ENCODE measurements around the gene LAYN. TPM values are rescaled to one million over a fixed set of nuclear protein-coding genes. Genes with fewer than 3 reads are reported as not detected.

Gene LAYN
- total RNA-seq, 4 donors from 2014 or later = 12.0 to 47.1 (median 18.5) TPM

DNA sequence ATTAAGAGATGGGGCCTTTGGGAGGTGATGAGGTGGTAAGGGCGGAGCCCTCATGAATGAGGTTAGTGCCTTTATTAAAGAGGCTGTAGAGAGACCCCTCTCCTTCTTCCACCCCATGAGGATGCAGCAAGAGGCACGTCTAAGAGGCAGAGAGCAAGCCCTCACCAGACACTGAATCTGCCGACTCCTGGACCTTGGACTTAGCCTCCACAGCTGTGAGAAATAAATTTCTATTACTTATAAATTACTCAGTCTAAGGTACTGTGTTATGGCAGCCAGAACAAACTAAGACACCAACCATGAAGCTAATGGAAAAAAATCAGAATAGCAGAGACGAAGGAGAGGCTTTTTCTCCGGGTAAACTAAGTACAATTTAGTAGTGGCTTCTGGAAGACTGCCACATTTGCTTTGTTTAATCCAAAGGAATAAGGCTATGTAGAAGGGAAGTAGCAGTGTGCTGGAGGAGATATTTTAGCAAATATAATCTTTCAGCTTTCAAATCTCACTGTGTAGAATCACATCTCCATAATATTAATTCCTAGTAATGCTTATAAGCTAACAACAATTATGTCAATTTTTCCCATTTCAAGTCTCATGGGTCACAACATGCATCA is 49.5 kb downstream of the LAYN start:
- Histone ChIP-seq H3K9me3 (no peaks in the 10 kb centered on the region), H3K27ac (replicated peaks in 1 of 4) (peak overlapping the region in 1 of 4 donors; percentile 10), H3K4me1 (peaks cover 0 to 17% (median 13%) of the 10 kb centered on the region in 4 donors), H3K36me3 (no peaks in the 10 kb centered on the region), H3K27me3 (no peaks in the 10 kb centered on the region), H3K4me3 (no peak overlapping the region)
- WGBS = 62% methylated on average over 5 of the region's 5 CpGs
- no peak for DNase-seq (ENCODE audit: extremely low spot score)
- intact Hi-C loops (cut with DNase I) = loop anchor here (5.0 kb wide), 1 partner anchor 252 kb away; no protein-coding TSS in a partner anchor
- TF ChIP-seq CTCF (IDR thresholded peaks at IDR 0.05) (no peak), EP300 (IDR thresholded peaks at IDR 0.05) (no peak), POLR2A (IDR thresholded peaks at IDR 0.05; ENCODE audit: low read depth) (no peak), POLR2AphosphoS5 (IDR thresholded peaks at IDR 0.05) (no peak)

DNA sequence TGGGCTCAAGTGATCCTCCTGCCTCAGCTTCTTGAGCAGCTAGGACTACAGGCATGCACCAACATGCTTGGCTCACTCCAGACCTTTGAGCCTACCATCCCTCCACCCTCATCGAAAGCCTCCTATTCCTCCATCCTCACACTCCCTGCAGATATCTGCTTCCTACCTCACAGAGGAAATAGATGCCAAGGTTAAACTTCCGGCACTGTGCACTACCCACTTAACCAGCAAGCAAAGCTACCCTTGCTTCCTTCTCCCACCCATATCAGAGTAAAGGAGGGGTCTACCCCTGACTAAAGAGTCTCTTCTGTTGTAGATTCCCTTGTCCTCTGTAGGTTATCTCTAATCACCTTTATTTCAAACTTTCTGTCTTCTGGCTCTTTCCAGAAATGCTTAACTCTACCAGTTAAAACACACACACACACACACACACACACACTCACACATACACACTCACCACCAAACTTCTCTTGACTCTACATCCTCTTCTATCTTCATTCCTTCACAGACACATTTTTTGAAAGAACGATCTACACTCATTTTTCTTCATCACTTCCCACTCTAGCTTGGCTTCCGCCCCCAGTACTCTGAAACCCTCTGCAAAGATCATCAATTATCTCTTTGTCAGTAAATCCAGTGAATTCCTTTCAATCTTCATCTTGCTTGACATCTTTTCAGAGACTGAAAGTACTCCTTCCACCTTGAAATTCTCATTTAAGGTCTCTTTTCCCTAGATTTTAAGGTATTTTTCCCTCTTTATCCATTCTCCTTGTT is 50.9 kb downstream of the LAYN start:
- no peak overlapping the region for H3K27ac ChIP-seq (replicated peaks in 1 of 4)
- TF ChIP-seq EP300 (IDR thresholded peaks at IDR 0.05) (no peak), POLR2A (IDR thresholded peaks at IDR 0.05; ENCODE audit: low read depth) (no peak), CTCF (IDR thresholded peaks at IDR 0.05) (no peak), POLR2AphosphoS5 (IDR thresholded peaks at IDR 0.05) (no peak)
- DNase-seq (ENCODE audit: extremely low spot score) = no peak
- no peak overlapping the region for H3K4me3 ChIP-seq
- H3K36me3 ChIP-seq = no peaks in the 10 kb centered on the region
- H3K4me1 ChIP-seq = peaks cover 0 to 17% (median 13%) of the 10 kb centered on the region in 4 donors
- intact Hi-C loops (cut with DNase I) = no loop called here
- 85% methylated on average over 4 of the region's 4 CpGs for WGBS
- H3K27me3 ChIP-seq = no peaks in the 10 kb centered on the region
- H3K9me3 ChIP-seq = no peaks in the 10 kb centered on the region

DNA sequence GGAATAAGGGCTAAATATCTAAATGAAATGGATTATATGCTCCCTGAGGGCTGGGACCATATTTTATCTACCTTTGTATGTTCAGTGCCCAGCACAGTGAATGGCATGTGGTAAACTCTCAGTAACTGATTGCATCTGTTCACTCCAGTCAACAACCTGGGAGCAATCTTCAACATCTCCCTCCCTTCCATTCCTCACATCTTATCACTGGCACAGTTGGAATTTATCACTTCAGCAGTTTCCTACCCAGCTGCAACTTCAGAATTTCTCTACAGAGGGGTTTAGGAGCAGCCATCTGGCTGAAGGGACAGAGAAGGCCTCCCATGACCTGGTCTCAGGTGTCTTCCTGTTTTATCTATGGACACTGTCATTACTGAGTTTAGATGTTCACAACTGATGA is 52.0 kb downstream of the LAYN start:
- no peak overlapping the region for H3K4me3 ChIP-seq
- H3K9me3 ChIP-seq = no peaks in the 10 kb centered on the region
- no peaks in the 10 kb centered on the region for H3K36me3 ChIP-seq
- no peaks in the 10 kb centered on the region for H3K27me3 ChIP-seq
- DNase-seq (ENCODE audit: extremely low spot score) = no peak
- H3K27ac ChIP-seq (replicated peaks in 1 of 4) = no peak overlapping the region
- intact Hi-C loops (cut with DNase I) = no loop called here
- TF ChIP-seq CTCF (IDR thresholded peaks at IDR 0.05) = no peak
- TF ChIP-seq POLR2A (IDR thresholded peaks at IDR 0.05; ENCODE audit: low read depth) = no peak
- no peak for TF ChIP-seq POLR2AphosphoS5 (IDR thresholded peaks at IDR 0.05)
- TF ChIP-seq EP300 (IDR thresholded peaks at IDR 0.05) = no peak
- H3K4me1 ChIP-seq = peaks cover 0 to 19% (median 13%) of the 10 kb centered on the region in 4 donors

- intact Hi-C loops (cut with DNase I) = no loop called here
- Histone ChIP-seq H3K9me3 (no peaks in the 10 kb centered on the region), H3K27ac (replicated peaks in 1 of 4) (no peak overlapping the region), H3K4me1 (peaks cover 0 to 11% (median 3%) of the 10 kb centered on the region in 4 donors), H3K27me3 (no peaks in the 10 kb centered on the region), H3K4me3 (no peak overlapping the region), H3K36me3 (no peaks in the 10 kb centered on the region)
- no peak for TF ChIP-seq EP300 (IDR thresholded peaks at IDR 0.05)
- TF ChIP-seq POLR2AphosphoS5 (IDR thresholded peaks at IDR 0.05) = no peak
- no peak for TF ChIP-seq CTCF (IDR thresholded peaks at IDR 0.05)
- TF ChIP-seq POLR2A (IDR thresholded peaks at IDR 0.05; ENCODE audit: low read depth) = no peak
- WGBS = 92% methylated on average over 1 of the region's 1 CpG
- no peak for DNase-seq (ENCODE audit: extremely low spot score)
Measured at GRCh38 chr11:111596319-111596718, 55.8 kb downstream of the LAYN start.

Measured in esophagus muscularis mucosa (tissue), 4 donors.